ENCODE results near the gene LGI1.

The LGI1 gene

GRCh38 chr10:93757801-93758507 is at the start of gene LGI1:
LGI1 (plus strand) TSS chr10:93757936; CDS start chr10:93758145, 209 bp downstream.
- no peak for DNase-seq (ENCODE audit: low read depth)

GRCh38 chr10:93710333-93710909 is 47.3 kb upstream of the LGI1 start:
- no peak for DNase-seq (ENCODE audit: low read depth)

GRCh38 chr10:93711891-93712290 is 45.8 kb upstream of the LGI1 start:
- DNase-seq (ENCODE audit: low read depth): no peak

- no peak for DNase-seq (ENCODE audit: low read depth)
Measured at GRCh38 chr10:93712593-93712992, 45.1 kb upstream of the LGI1 start.

- DNase-seq (ENCODE audit: low read depth): no peak
Measured at GRCh38 chr10:93715345-93715744, 42.4 kb upstream of the LGI1 start.

- DNase-seq (ENCODE audit: low read depth): no peak
Measured at GRCh38 chr10:93716766-93717165, 41.0 kb upstream of the LGI1 start.

GRCh38 chr10:93718937-93719725 is 38.6 kb upstream of the LGI1 start:
- DNase-seq (ENCODE audit: low read depth): no peak

GRCh38 chr10:93719901-93720300 is 37.8 kb upstream of the LGI1 start:
- DNase-seq (ENCODE audit: low read depth): no peak

- DNase-seq (ENCODE audit: low read depth): no peak
Measured at GRCh38 chr10:93722550-93722949, 35.2 kb upstream of the LGI1 start.

- no peak for DNase-seq (ENCODE audit: low read depth)
Measured at GRCh38 chr10:93723153-93723552, 34.6 kb upstream of the LGI1 start.

GRCh38 chr10:93726024-93726423 is 31.7 kb upstream of the LGI1 start:
- DNase-seq (ENCODE audit: low read depth): no peak

GRCh38 chr10:93741367-93741766 is 16.4 kb upstream of the LGI1 start:
- DNase-seq (ENCODE audit: low read depth): no peak

GRCh38 chr10:93742633-93743349 is 14.9 kb upstream of the LGI1 start:
- no peak for DNase-seq (ENCODE audit: low read depth)

GRCh38 chr10:93745408-93746065 is 12.2 kb upstream of the LGI1 start:
- DNase-seq (ENCODE audit: low read depth): no peak

- DNase-seq (ENCODE audit: low read depth): peak; percentile 90
Measured at GRCh38 chr10:93746844-93747284, 10.9 kb upstream of the LGI1 start.

- DNase-seq (ENCODE audit: low read depth): no peak
Measured at GRCh38 chr10:93749218-93749799, 8.4 kb upstream of the LGI1 start.

GRCh38 chr10:93751124-93751523 is 6.6 kb upstream of the LGI1 start:
- no peak for DNase-seq (ENCODE audit: low read depth)

GRCh38 chr10:93751832-93752231 is 5.9 kb upstream of the LGI1 start:
- no peak for DNase-seq (ENCODE audit: low read depth)

GRCh38 chr10:93752761-93753160 is 5.0 kb upstream of the LGI1 start:
- no peak for DNase-seq (ENCODE audit: low read depth)

GRCh38 chr10:93753621-93754250 is 4.0 kb upstream of the LGI1 start:
- no peak for DNase-seq (ENCODE audit: low read depth)

GRCh38 chr10:93754761-93755160 is 3.0 kb upstream of the LGI1 start:
- DNase-seq (ENCODE audit: low read depth): no peak

All from HS-27A (cell line).